ENCODE data around the gene CCDC152.
"Not testable (repeated sequence)": the region's sequence is repeated elsewhere in the genome, so short reads cannot be mapped to it uniquely, and the experiment has no call there.

CCDC152 gene

GRCh38 chr5:42756606-42757601 lies at the start of gene CCDC152:
Gene CCDC152, plus strand, starts transcription at chr5:42756818. Its CDS starts 2,304 bp downstream, at chr5:42759122.
- peak; percentile 32 for DNase-seq (ENCODE audit: low spot score)

- no peak for DNase-seq (ENCODE audit: low spot score)
Measured at GRCh38 chr5:42715785-42716184, 40.8 kb upstream of the CCDC152 start.

GRCh38 chr5:42718591-42718990 lies 38.0 kb upstream of the CCDC152 start:
- no peak for DNase-seq (ENCODE audit: low spot score)

- DNase-seq (ENCODE audit: low spot score) = no peak
Measured at GRCh38 chr5:42719034-42719433, 37.6 kb upstream of the CCDC152 start.

- DNase-seq (ENCODE audit: low spot score) = no peak
Measured at GRCh38 chr5:42720251-42720650, 36.4 kb upstream of the CCDC152 start.

- DNase-seq (ENCODE audit: low spot score) = no peak
Measured at GRCh38 chr5:42721484-42721883, 35.1 kb upstream of the CCDC152 start.

- not testable (repeated sequence) for DNase-seq (ENCODE audit: low spot score)
Measured at GRCh38 chr5:42734531-42735058, 22.0 kb upstream of the CCDC152 start.

- no peak for DNase-seq (ENCODE audit: low spot score)
Measured at GRCh38 chr5:42740920-42741319, 15.7 kb upstream of the CCDC152 start.

- DNase-seq (ENCODE audit: low spot score) = peak; percentile 18
Measured at GRCh38 chr5:42745426-42745825, 11.2 kb upstream of the CCDC152 start.

- DNase-seq (ENCODE audit: low spot score) = no peak
Measured at GRCh38 chr5:42745856-42746255, 10.8 kb upstream of the CCDC152 start.

GRCh38 chr5:42749020-42749419 lies 7.6 kb upstream of the CCDC152 start:
- no peak for DNase-seq (ENCODE audit: low spot score)

- DNase-seq (ENCODE audit: low spot score) = no peak
Measured at GRCh38 chr5:42750507-42750906, 6.1 kb upstream of the CCDC152 start.

GRCh38 chr5:42751044-42751443 lies 5.6 kb upstream of the CCDC152 start:
- DNase-seq (ENCODE audit: low spot score) = no peak

GRCh38 chr5:42753099-42753498 lies 3.5 kb upstream of the CCDC152 start:
- no peak for DNase-seq (ENCODE audit: low spot score)

- DNase-seq (ENCODE audit: low spot score) = no peak
Measured at GRCh38 chr5:42759456-42759855, 2.8 kb downstream of the CCDC152 start.

GRCh38 chr5:42760426-42760825 lies 3.8 kb downstream of the CCDC152 start:
- DNase-seq (ENCODE audit: low spot score) = no peak

- DNase-seq (ENCODE audit: low spot score) = no peak
Measured at GRCh38 chr5:42761791-42762190, 5.2 kb downstream of the CCDC152 start.

GRCh38 chr5:42767491-42768105 lies 11.0 kb downstream of the CCDC152 start:
- peak; percentile 49 for DNase-seq (ENCODE audit: low spot score)

GRCh38 chr5:42768106-42768504 lies 11.5 kb downstream of the CCDC152 start:
- no peak for DNase-seq (ENCODE audit: low spot score)

GRCh38 chr5:42770003-42770402 lies 13.4 kb downstream of the CCDC152 start:
- no peak for DNase-seq (ENCODE audit: low spot score)

- DNase-seq (ENCODE audit: low spot score) = no peak
Measured at GRCh38 chr5:42772265-42772993, 15.8 kb downstream of the CCDC152 start.

GRCh38 chr5:42779083-42779482 lies 22.5 kb downstream of the CCDC152 start:
- no peak for DNase-seq (ENCODE audit: low spot score)
